GM23338 (cell line): ENCODE results near the gene PIEZO2.

Experiments
- EZH2 ChIP-seq: fragments of 200-600 bp; sonication (generic); IDR thresholded peaks from one replicate; pipeline ENCODE4 v1.8.0; 2017; ENCODE audit warnings: antibody characterized with exemption, mild to moderate bottlenecking, low read depth; ENCODE audit not compliant: unreplicated experiment
- EZH2phosphoT487 ChIP-seq: fragments of 200-600 bp; sonication (generic); IDR thresholded peaks from one replicate; pipeline ENCODE4 v1.8.1; 2018; ENCODE audit warnings: antibody characterized with exemption; ENCODE audit not compliant: unreplicated experiment
- POLR2AphosphoS5 ChIP-seq: IDR thresholded peaks from 2 replicates; pipeline ENCODE4 v1.6.1; 2016; ENCODE audit warnings: antibody characterized with exemption, low read depth
- ZNF114 ChIP-seq: fragments of 250-450 bp; sonication (Bioruptor Pico); IDR thresholded peaks from 2 replicates; pipeline ENCODE4 v1.5.0; 2020; ENCODE audit warnings: mild to moderate bottlenecking, moderate library complexity
- TF ChIP-seq, protein P1 (sequence below), 2 experiments: fragments of 200-600 bp in 1 of 2; sonication (generic) in 1 of 2; conservative IDR thresholded peaks; 2 replicates each; pipeline versions ENCODE4 v1.5.1 to v1.6.1; 2016 to 2017; ENCODE audit warnings: antibody characterized with exemption in 2 of 2, low read depth in 2 of 2, mild to moderate bottlenecking in 2 of 2, moderate library complexity in 1 of 2
- TF ChIP-seq, protein P2 (sequence below): IDR thresholded peaks from one replicate; pipeline ENCODE4 v1.6.1; 2018; ENCODE audit warnings: antibody characterized with exemption; ENCODE audit not compliant: unreplicated experiment

DNA sequence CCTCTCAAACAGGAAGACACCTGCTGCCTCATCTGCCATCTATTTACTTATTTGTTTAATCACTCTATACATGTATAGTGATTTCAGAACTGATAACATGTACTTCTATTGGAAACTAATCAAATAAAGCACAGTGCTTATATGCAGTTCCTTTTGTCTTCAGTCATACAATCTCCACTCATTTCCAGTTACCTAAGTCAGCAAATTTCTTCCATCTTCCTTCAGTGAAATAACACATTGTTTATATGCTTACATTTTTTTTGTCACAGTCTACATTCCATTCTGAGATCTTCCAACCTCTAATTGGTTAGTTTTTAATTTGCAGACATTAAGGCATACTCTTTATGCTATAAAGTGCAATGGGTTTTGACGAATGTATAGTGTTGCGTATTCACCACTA, 323.0 kb downstream of the PIEZO2 start:
- TF ChIP-seq, protein P1, sequence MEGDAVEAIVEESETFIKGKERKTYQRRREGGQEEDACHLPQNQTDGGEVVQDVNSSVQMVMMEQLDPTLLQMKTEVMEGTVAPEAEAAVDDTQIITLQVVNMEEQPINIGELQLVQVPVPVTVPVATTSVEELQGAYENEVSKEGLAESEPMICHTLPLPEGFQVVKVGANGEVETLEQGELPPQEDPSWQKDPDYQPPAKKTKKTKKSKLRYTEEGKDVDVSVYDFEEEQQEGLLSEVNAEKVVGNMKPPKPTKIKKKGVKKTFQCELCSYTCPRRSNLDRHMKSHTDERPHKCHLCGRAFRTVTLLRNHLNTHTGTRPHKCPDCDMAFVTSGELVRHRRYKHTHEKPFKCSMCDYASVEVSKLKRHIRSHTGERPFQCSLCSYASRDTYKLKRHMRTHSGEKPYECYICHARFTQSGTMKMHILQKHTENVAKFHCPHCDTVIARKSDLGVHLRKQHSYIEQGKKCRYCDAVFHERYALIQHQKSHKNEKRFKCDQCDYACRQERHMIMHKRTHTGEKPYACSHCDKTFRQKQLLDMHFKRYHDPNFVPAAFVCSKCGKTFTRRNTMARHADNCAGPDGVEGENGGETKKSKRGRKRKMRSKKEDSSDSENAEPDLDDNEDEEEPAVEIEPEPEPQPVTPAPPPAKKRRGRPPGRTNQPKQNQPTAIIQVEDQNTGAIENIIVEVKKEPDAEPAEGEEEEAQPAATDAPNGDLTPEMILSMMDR (conservative IDR thresholded peaks at IDR 0.05; ENCODE audit: low read depth in 2 of 2) = no peak
- TF ChIP-seq, protein P2, sequence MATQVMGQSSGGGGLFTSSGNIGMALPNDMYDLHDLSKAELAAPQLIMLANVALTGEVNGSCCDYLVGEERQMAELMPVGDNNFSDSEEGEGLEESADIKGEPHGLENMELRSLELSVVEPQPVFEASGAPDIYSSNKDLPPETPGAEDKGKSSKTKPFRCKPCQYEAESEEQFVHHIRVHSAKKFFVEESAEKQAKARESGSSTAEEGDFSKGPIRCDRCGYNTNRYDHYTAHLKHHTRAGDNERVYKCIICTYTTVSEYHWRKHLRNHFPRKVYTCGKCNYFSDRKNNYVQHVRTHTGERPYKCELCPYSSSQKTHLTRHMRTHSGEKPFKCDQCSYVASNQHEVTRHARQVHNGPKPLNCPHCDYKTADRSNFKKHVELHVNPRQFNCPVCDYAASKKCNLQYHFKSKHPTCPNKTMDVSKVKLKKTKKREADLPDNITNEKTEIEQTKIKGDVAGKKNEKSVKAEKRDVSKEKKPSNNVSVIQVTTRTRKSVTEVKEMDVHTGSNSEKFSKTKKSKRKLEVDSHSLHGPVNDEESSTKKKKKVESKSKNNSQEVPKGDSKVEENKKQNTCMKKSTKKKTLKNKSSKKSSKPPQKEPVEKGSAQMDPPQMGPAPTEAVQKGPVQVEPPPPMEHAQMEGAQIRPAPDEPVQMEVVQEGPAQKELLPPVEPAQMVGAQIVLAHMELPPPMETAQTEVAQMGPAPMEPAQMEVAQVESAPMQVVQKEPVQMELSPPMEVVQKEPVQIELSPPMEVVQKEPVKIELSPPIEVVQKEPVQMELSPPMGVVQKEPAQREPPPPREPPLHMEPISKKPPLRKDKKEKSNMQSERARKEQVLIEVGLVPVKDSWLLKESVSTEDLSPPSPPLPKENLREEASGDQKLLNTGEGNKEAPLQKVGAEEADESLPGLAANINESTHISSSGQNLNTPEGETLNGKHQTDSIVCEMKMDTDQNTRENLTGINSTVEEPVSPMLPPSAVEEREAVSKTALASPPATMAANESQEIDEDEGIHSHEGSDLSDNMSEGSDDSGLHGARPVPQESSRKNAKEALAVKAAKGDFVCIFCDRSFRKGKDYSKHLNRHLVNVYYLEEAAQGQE = no peak
- TF ChIP-seq EZH2 (no peak), POLR2AphosphoS5 (no peak), EZH2phosphoT487 (no peak), ZNF114 (CRISPR knock-in tag) (no peak)
